Keratinocyte (primary cell): ENCODE measurements around the gene MXRA8. TPM values are rescaled to one million over a fixed set of nuclear protein-coding genes. Genes with fewer than 3 reads are reported as not detected.

Experiments
- DNase-seq: peaks from one replicate; pipeline ENCODE4 v3.0.0-alpha.2; 2011; ENCODE audit warnings: low read depth, missing footprints, low spot score
- FAIRE-seq: peaks from 2 replicates; lab custom pipeline; 2011; peaks lifted over from hg19 to GRCh38; lab: Jason Lieb, UNC
- H2AFZ ChIP-seq: 2 replicates; pipeline ENCODE4 v1.6.0; 2012; ENCODE audit warnings: low read length, control low read depth, inconsistent platforms; ENCODE audit not compliant: control insufficient read depth
- H3K27ac ChIP-seq: 2 replicates; pipeline ENCODE4 v1.5.1; 2011; ENCODE audit warnings: low read length; ENCODE audit not compliant: control insufficient read depth, insufficient read depth
- H3K27me3 ChIP-seq: 3 replicates; pipeline ENCODE4 v1.6.0; 2011; ENCODE audit warnings: low read length; ENCODE audit not compliant: control insufficient read depth, insufficient read depth; ENCODE audit errors: extremely low read depth
- H3K36me3 ChIP-seq, 2 experiments: 2 replicates in 1 of 2; 3 replicates in 1 of 2; pipeline ENCODE4 v1.5.1; 2011; ENCODE audit warnings: low read length in 2 of 2, mild to moderate bottlenecking in 1 of 2; ENCODE audit not compliant: control insufficient read depth in 2 of 2, insufficient read depth in 2 of 2; ENCODE audit errors: extremely low read depth in 1 of 2
- H3K4me1 ChIP-seq: 3 replicates; pipeline ENCODE4 v1.5.1; 2011; ENCODE audit warnings: low read length; ENCODE audit not compliant: control insufficient read depth, insufficient read depth; ENCODE audit errors: extremely low read depth
- H3K4me2 ChIP-seq: 3 replicates; pipeline ENCODE4 v1.6.0; 2011; ENCODE audit warnings: low read depth, low read length; ENCODE audit not compliant: control insufficient read depth, insufficient read depth; ENCODE audit errors: extremely low read depth
- H3K4me3 ChIP-seq, 3 experiments: fragments of 200-600 bp in 1 of 3; sonication (generic) in 1 of 3; 2 replicates in 2 of 3; 3 replicates in 1 of 3; pipeline ENCODE4 v1.5.1; 2011 to 2016; ENCODE audit warnings: low read length in 3 of 3, mild to moderate bottlenecking in 3 of 3, control low read depth in 2 of 3, inconsistent platforms in 1 of 3, low read depth in 1 of 3, mixed read lengths in 1 of 3, mixed run types in 1 of 3, moderate library complexity in 1 of 3; ENCODE audit not compliant: control insufficient read depth in 2 of 3, insufficient read depth in 2 of 3; ENCODE audit errors: extremely low read depth in 1 of 3
- H3K79me2 ChIP-seq: 2 replicates; pipeline ENCODE4 v1.6.0; 2012; ENCODE audit warnings: low read length; ENCODE audit not compliant: control insufficient read depth, insufficient read depth
- H3K9ac ChIP-seq: 3 replicates; pipeline ENCODE4 v1.6.0; 2011; ENCODE audit warnings: low read length; ENCODE audit not compliant: control insufficient read depth, insufficient read depth; ENCODE audit errors: extremely low read depth
- H3K9me1 ChIP-seq: 3 replicates; pipeline ENCODE4 v1.6.0; 2011; ENCODE audit warnings: low read length; ENCODE audit not compliant: control insufficient read depth, insufficient read depth; ENCODE audit errors: extremely low read depth
- H3K9me3 ChIP-seq: 2 replicates; pipeline ENCODE4 v1.5.1; 2012; ENCODE audit warnings: low read depth, low read length; ENCODE audit not compliant: control insufficient read depth
- H4K20me1 ChIP-seq: 3 replicates; pipeline ENCODE4 v1.6.0; 2011; ENCODE audit warnings: low read length; ENCODE audit not compliant: control insufficient read depth, insufficient read depth; ENCODE audit errors: extremely low read depth
- EZH2 ChIP-seq: IDR thresholded peaks from one replicate; pipeline ENCODE4 v1.6.1; 2012; ENCODE audit warnings: inconsistent platforms, mild to moderate bottlenecking, low read length, moderate library complexity
- dilution Hi-C: fragments of 300-500 bp; cut with MboI; formaldehyde crosslinking; loops from one replicate; pipeline ENCODE4 v1.7.0; 2020; ENCODE audit warnings: low sequenced_read_pairs; ENCODE audit not compliant: extremely low pct_ligation_motif_present
- polyA plus RNA-seq, 5 experiments: library from polyadenylated mRNA; depleted of rRNA in 3 of 5; stranded (reverse) in 3 of 5; stranded (forward) in 1 of 5; unstranded in 1 of 5; fragments of >200 nt; gene quantifications; 1 replicate in 1 of 5; 2 replicates in 3 of 5; 3 replicates in 1 of 5; pipeline versions ENCODE4 v1.2.1 to v1.2.3, GENCODE V29; 2011 to 2012; ENCODE audit warnings: missing spikeins in 2 of 5, low read depth in 1 of 5, low replicate concordance in 1 of 5
- TF ChIP-seq, protein P1 (sequence below), 3 experiments: IDR thresholded peaks in 1 of 3; conservative IDR thresholded peaks in 1 of 3; optimal IDR thresholded peaks in 1 of 3; 2 replicates in 2 of 3; 3 replicates in 1 of 3; pipeline versions ENCODE3 to v1.5.1; 2011; ENCODE audit warnings: low read length in 3 of 3, mild to moderate bottlenecking in 3 of 3, moderate library complexity in 2 of 3, control low read depth in 1 of 3, inconsistent platforms in 1 of 3; ENCODE audit not compliant: insufficient read depth in 2 of 3; ENCODE audit errors: extremely low read depth in 1 of 3

Gene MXRA8
- polyA plus RNA-seq, 1 donor (not counting 4 experiments of a cell fraction or from before 2014, with no cell fraction given), result not detected

DNA sequence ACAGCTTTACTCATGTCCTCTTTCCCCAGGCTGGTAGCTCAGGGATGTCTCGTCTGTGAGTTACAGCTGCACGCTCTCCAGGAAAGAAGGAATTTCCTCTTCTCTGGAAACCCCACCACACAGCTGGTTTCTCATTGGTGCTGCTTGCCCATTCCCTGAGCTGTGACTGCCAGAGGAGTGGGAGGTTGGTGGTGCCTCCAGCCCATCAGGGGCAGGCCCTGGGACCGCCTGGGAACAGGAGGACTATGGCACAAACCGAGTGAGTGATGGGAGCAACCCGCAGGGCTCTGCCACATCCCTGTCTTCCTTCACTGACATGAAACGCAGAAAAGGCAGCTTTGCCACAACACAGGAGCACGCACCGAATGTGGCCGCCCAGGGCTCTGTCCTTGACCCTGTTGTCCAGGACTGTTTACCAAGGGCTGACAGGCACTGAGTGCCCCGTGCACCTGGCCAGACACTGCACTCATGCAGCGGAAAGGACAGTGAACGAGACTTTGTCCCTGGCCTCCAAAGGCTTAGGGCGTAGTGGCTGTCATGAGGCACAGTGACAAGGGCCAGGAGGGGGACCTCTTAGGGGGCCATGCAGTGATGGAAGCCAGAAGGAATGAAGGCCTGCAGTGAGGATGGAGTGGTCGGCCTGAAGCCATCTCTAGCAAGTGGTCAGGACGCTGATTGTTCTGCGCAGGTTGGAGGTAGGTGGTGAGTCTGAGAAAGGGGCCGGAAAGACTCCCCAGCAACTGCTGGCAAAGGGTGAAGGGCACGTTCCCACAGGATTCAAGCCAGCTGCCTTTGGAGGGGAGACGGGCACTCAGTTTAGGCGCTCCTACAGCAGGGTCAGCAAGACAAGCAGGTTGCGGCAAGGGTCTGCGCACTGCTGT lies 42.5 kb upstream of the MXRA8 start:
- DNase-seq, result no peak
- Histone ChIP-seq H3K9me1 (no peaks in the 10 kb centered on the region), H3K79me2 (peaks cover 66% of the 10 kb centered on the region), H4K20me1 (peaks cover 7% of the 10 kb centered on the region), H3K9ac (peak overlapping the region; percentile 90), H3K4me3 (peak overlapping the region; percentile 88 to 94 (median 92)), H3K27ac (no peak overlapping the region), H3K27me3 (no peaks in the 10 kb centered on the region), H3K4me1 (peaks cover 39% of the 10 kb centered on the region), H3K36me3 (peaks cover 35 to 43% of the 10 kb centered on the region in 2 experiments), H3K9me3 (no peaks in the 10 kb centered on the region), H2AFZ (no peak overlapping the region), H3K4me2 (peak overlapping the region; percentile 88)
- dilution Hi-C loops, result no loop called here
- TF ChIP-seq, protein P1, sequence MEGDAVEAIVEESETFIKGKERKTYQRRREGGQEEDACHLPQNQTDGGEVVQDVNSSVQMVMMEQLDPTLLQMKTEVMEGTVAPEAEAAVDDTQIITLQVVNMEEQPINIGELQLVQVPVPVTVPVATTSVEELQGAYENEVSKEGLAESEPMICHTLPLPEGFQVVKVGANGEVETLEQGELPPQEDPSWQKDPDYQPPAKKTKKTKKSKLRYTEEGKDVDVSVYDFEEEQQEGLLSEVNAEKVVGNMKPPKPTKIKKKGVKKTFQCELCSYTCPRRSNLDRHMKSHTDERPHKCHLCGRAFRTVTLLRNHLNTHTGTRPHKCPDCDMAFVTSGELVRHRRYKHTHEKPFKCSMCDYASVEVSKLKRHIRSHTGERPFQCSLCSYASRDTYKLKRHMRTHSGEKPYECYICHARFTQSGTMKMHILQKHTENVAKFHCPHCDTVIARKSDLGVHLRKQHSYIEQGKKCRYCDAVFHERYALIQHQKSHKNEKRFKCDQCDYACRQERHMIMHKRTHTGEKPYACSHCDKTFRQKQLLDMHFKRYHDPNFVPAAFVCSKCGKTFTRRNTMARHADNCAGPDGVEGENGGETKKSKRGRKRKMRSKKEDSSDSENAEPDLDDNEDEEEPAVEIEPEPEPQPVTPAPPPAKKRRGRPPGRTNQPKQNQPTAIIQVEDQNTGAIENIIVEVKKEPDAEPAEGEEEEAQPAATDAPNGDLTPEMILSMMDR (optimal IDR thresholded peaks at IDR 0.05 in 1 of 3, IDR thresholded peaks at IDR 0.05 in 1 of 3, conservative IDR thresholded peaks at IDR 0.05 in 1 of 3; ENCODE audit: extremely low read depth in 1 of 3, insufficient read depth in 2 of 3, low read length in 3 of 3), result no peak
- TF ChIP-seq EZH2, result no peak
- FAIRE-seq, result no peak

GRCh38 chr1:1399872-1400575 lies 41.7 kb upstream of the MXRA8 start:
- H3K4me2 ChIP-seq, result peak overlapping the region; percentile 88
- peak overlapping the region; percentile 72 for H3K27ac ChIP-seq
- no peaks in the 10 kb centered on the region for H3K9me1 ChIP-seq
- no peak for FAIRE-seq
- TF ChIP-seq, protein P1 (optimal IDR thresholded peaks at IDR 0.05 in 1 of 3, IDR thresholded peaks at IDR 0.05 in 1 of 3, conservative IDR thresholded peaks at IDR 0.05 in 1 of 3; ENCODE audit: extremely low read depth in 1 of 3, insufficient read depth in 2 of 3, low read length in 3 of 3), result no peak
- TF ChIP-seq EZH2, result no peak
- H2AFZ ChIP-seq, result no peak overlapping the region
- no peak for DNase-seq
- no peaks in the 10 kb centered on the region for H3K9me3 ChIP-seq
- peaks cover 30 to 41% of the 10 kb centered on the region in 2 experiments for H3K36me3 ChIP-seq
- peaks cover 37% of the 10 kb centered on the region for H3K4me1 ChIP-seq
- peak overlapping the region; percentile 90 for H3K9ac ChIP-seq
- H3K79me2 ChIP-seq, result peaks cover 66% of the 10 kb centered on the region
- peaks cover 7% of the 10 kb centered on the region for H4K20me1 ChIP-seq
- H3K4me3 ChIP-seq, result peak overlapping the region; percentile 88 to 94 (median 92)
- H3K27me3 ChIP-seq, result no peaks in the 10 kb centered on the region
- dilution Hi-C loops, result no loop called here
